Measurements from ENCODE around the gene LRRC37A3.
"Not testable (repeated sequence)": the region's sequence is repeated elsewhere in the genome, so short reads cannot be mapped to it uniquely, and the experiment has no call there.

The LRRC37A3 gene

GRCh38 chr17:64917540-64917939 lies 1.7 kb downstream of the LRRC37A3 start:
- not testable (repeated sequence) for H3K9me3 Mint-ChIP-seq; H3K27ac Mint-ChIP-seq; ATAC-seq (replicated peaks); H3K27me3 Mint-ChIP-seq; DNase-seq; H3K4me3 Mint-ChIP-seq; H3K4me1 Mint-ChIP-seq (ENCODE audit: low read depth in 2 of 2)
- peaks cover 14% of the 10 kb centered on the region for H3K36me3 Mint-ChIP-seq (ENCODE audit: insufficient read depth)

- DNase-seq; H3K27me3 Mint-ChIP-seq; H3K4me1 Mint-ChIP-seq (ENCODE audit: low read depth in 2 of 2); ATAC-seq (replicated peaks); H3K9me3 Mint-ChIP-seq; H3K4me3 Mint-ChIP-seq; H3K27ac Mint-ChIP-seq: not testable (repeated sequence)
- H3K36me3 Mint-ChIP-seq (ENCODE audit: insufficient read depth) = peaks cover 14% of the 10 kb centered on the region
Observed at GRCh38 chr17:64915244-64915643, 4.0 kb downstream of the LRRC37A3 start.

- not testable (repeated sequence) for H3K4me3 Mint-ChIP-seq; H3K27ac Mint-ChIP-seq; H3K36me3 Mint-ChIP-seq (ENCODE audit: insufficient read depth); ATAC-seq (replicated peaks); H3K27me3 Mint-ChIP-seq; H3K4me1 Mint-ChIP-seq (ENCODE audit: low read depth in 2 of 2); H3K9me3 Mint-ChIP-seq; DNase-seq
Observed at GRCh38 chr17:64910191-64910514, 9.1 kb downstream of the LRRC37A3 start.

GRCh38 chr17:64909511-64910190 lies 9.6 kb downstream of the LRRC37A3 start:
- not testable (repeated sequence) for H3K4me1 Mint-ChIP-seq (ENCODE audit: low read depth in 2 of 2); DNase-seq; ATAC-seq (replicated peaks); H3K27me3 Mint-ChIP-seq; H3K27ac Mint-ChIP-seq; H3K4me3 Mint-ChIP-seq; H3K9me3 Mint-ChIP-seq; H3K36me3 Mint-ChIP-seq (ENCODE audit: insufficient read depth)

GRCh38 chr17:64904069-64904468 lies 15.2 kb downstream of the LRRC37A3 start:
- H3K27me3 Mint-ChIP-seq; H3K36me3 Mint-ChIP-seq (ENCODE audit: insufficient read depth); ATAC-seq (replicated peaks); H3K9me3 Mint-ChIP-seq; H3K4me1 Mint-ChIP-seq (ENCODE audit: low read depth in 2 of 2); DNase-seq; H3K4me3 Mint-ChIP-seq; H3K27ac Mint-ChIP-seq: not testable (repeated sequence)

- H3K27ac Mint-ChIP-seq; ATAC-seq (replicated peaks); H3K4me3 Mint-ChIP-seq: not testable (repeated sequence)
Observed at GRCh38 chr17:64897136-64897535, 22.1 kb downstream of the LRRC37A3 start.

GRCh38 chr17:64874210-64874609 lies 45.1 kb downstream of the LRRC37A3 start:
- not testable (repeated sequence) for H3K4me3 Mint-ChIP-seq; H3K27me3 Mint-ChIP-seq; H3K27ac Mint-ChIP-seq; ATAC-seq (replicated peaks); H3K36me3 Mint-ChIP-seq (ENCODE audit: insufficient read depth); H3K4me1 Mint-ChIP-seq (ENCODE audit: low read depth in 2 of 2); DNase-seq; H3K9me3 Mint-ChIP-seq

More at GRCh38 chr17:64897136-64897535, 22.1 kb downstream of the LRRC37A3 start:
- not testable (repeated sequence) for H3K27me3 Mint-ChIP-seq; H3K9me3 Mint-ChIP-seq; H3K4me1 Mint-ChIP-seq (ENCODE audit: low read depth in 2 of 2); DNase-seq; H3K36me3 Mint-ChIP-seq (ENCODE audit: insufficient read depth)

GRCh38 chr17:64847504-64848466 lies 71.5 kb downstream of the LRRC37A3 start:
- H3K27ac Mint-ChIP-seq, H3K4me3 Mint-ChIP-seq: not testable (repeated sequence)

GRCh38 chr17:64846892-64847291 lies 72.4 kb downstream of the LRRC37A3 start:
- not testable (repeated sequence) for H3K27ac Mint-ChIP-seq; H3K27me3 Mint-ChIP-seq; H3K4me3 Mint-ChIP-seq; H3K9me3 Mint-ChIP-seq; DNase-seq; H3K4me1 Mint-ChIP-seq (ENCODE audit: low read depth in 2 of 2); ATAC-seq (replicated peaks); H3K36me3 Mint-ChIP-seq (ENCODE audit: insufficient read depth)

More at GRCh38 chr17:64847504-64848466, 71.5 kb downstream of the LRRC37A3 start:
- H3K4me1 Mint-ChIP-seq (ENCODE audit: low read depth in 2 of 2); H3K27me3 Mint-ChIP-seq; H3K9me3 Mint-ChIP-seq; H3K36me3 Mint-ChIP-seq (ENCODE audit: insufficient read depth): not testable (repeated sequence)
- ATAC-seq (replicated peaks) (peak; percentile 97), DNase-seq (peak; percentile 76 to 79 (median 77))

GRCh38 chr17:64843918-64844317 lies 75.4 kb downstream of the LRRC37A3 start:
- ATAC-seq (replicated peaks); H3K4me1 Mint-ChIP-seq (ENCODE audit: low read depth in 2 of 2); H3K27me3 Mint-ChIP-seq; DNase-seq; H3K9me3 Mint-ChIP-seq; H3K4me3 Mint-ChIP-seq; H3K27ac Mint-ChIP-seq; H3K36me3 Mint-ChIP-seq (ENCODE audit: insufficient read depth): not testable (repeated sequence)

GRCh38 chr17:64842900-64843299 lies 76.4 kb downstream of the LRRC37A3 start:
- H3K27me3 Mint-ChIP-seq; DNase-seq; H3K4me1 Mint-ChIP-seq (ENCODE audit: low read depth in 2 of 2); H3K36me3 Mint-ChIP-seq (ENCODE audit: insufficient read depth); H3K4me3 Mint-ChIP-seq; ATAC-seq (replicated peaks); H3K27ac Mint-ChIP-seq; H3K9me3 Mint-ChIP-seq: not testable (repeated sequence)

GRCh38 chr17:64840960-64841359 lies 78.3 kb downstream of the LRRC37A3 start:
- H3K4me3 Mint-ChIP-seq = not testable (repeated sequence)
- peaks cover 8 to 11% of the 10 kb centered on the region in 2 donors for H3K4me1 Mint-ChIP-seq (ENCODE audit: low read depth in 2 of 2)

GRCh38 chr17:64838513-64838912 lies 80.8 kb downstream of the LRRC37A3 start:
- not testable (repeated sequence) for H3K9me3 Mint-ChIP-seq; ATAC-seq (replicated peaks); H3K4me3 Mint-ChIP-seq; DNase-seq; H3K27ac Mint-ChIP-seq; H3K27me3 Mint-ChIP-seq
- Mint-ChIP-seq H3K36me3 (ENCODE audit: insufficient read depth) (peaks cover 22% of the 10 kb centered on the region), H3K4me1 (ENCODE audit: low read depth in 2 of 2) (peaks cover 22% of the 10 kb centered on the region in 2 donors)

More at GRCh38 chr17:64840960-64841359, 78.3 kb downstream of the LRRC37A3 start:
- not testable (repeated sequence) for H3K27ac Mint-ChIP-seq; H3K27me3 Mint-ChIP-seq; DNase-seq; ATAC-seq (replicated peaks); H3K9me3 Mint-ChIP-seq
- peaks cover 13% of the 10 kb centered on the region for H3K36me3 Mint-ChIP-seq (ENCODE audit: insufficient read depth)
